Suprapubic skin (tissue), 4 donors: ENCODE data around the gene SYNGR1.

Experiments
- CTCF ChIP-seq, 2 donors: fragments of 200-600 bp in 1 of 2; fragments of 450-650 bp in 1 of 2; sonication (generic) in 1 of 2; IDR thresholded peaks; one replicate each; pipeline ENCODE4 v1.5.1; 2016 to 2019; ENCODE audit warnings: antibody characterized with exemption in 2 of 2, mild to moderate bottlenecking in 1 of 2, moderate library complexity in 1 of 2
- POLR2A ChIP-seq, 2 donors: fragments of 450-650 bp; IDR thresholded peaks; one replicate each; pipeline ENCODE4 v1.6.1; 2017; ENCODE audit warnings: antibody characterized with exemption in 2 of 2, mild to moderate bottlenecking in 2 of 2, moderate library complexity in 2 of 2
- POLR2AphosphoS5 ChIP-seq, 3 donors: sonication (generic); formaldehyde crosslinking; IDR thresholded peaks; one replicate each; pipeline ENCODE4 v1.6.1; 2017; ENCODE audit warnings: antibody characterized with exemption in 3 of 3

GRCh38 chr22:39356464-39356863, 6.7 kb downstream of the SYNGR1 start:
- TF ChIP-seq POLR2AphosphoS5 (IDR thresholded peaks at IDR 0.05), result peak in 1 of 3 donors; percentile 76
- no peak for TF ChIP-seq CTCF (IDR thresholded peaks at IDR 0.05)
- TF ChIP-seq POLR2A (IDR thresholded peaks at IDR 0.05), result no peak
